ENCODE data around the gene OPN1MW3.
"Not testable (repeated sequence)": the region's sequence is repeated elsewhere in the genome, so short reads cannot be mapped to it uniquely, and the experiment has no call there.

Gene OPN1MW3

GRCh38 chrX:154296731-154297130 lies 39.3 kb downstream of the OPN1MW3 start:
- no peak for DNase-seq (ENCODE audit: low read depth in 3 of 3)

DNA sequence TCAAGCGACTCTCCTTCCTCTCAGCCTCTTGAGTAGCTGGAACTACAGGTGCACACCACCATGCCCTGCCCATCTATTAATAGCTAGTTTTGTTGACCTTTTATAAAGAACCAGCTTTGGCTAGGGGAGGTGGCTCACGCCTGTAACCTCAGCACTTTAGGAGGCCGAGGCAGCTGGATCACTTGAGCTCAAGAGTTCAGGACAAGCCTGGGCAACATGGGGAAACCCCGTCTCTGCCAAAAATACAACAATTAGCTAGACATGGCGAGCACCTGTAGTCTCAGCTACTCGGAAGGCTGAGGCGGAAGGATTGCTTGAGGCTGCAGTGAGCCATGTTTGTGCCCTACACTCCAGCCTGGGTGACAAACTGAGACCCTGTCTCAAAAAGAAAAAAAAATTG lies 40.9 kb downstream of the OPN1MW3 start:
- no peak for DNase-seq (ENCODE audit: low read depth in 3 of 3)

DNA sequence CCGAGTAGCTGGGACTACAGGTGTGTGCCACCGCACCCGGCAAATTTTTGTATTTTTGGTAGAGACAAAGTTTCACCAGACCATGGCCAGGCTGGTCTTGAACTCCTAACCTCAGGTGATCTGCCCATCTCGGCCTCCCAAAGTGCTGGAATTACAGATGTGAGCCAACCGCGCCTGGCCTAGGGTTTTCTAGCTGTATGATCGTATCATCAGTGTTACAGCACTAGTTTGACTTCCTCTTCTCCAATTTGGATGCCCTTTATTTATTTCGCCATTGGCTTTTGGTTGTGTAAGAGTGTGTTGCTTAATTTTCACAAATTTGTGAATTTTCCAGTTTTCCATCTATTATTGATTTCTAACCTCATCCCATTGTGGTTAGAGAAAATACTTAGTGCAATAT lies 43.4 kb downstream of the OPN1MW3 start:
- no peak for DNase-seq (ENCODE audit: low read depth in 3 of 3)

GRCh38 chrX:154302998-154303397 lies 45.6 kb downstream of the OPN1MW3 start:
- DNase-seq (ENCODE audit: low read depth in 3 of 3), result not testable (repeated sequence)

GRCh38 chrX:154303476-154303875 lies 46.1 kb downstream of the OPN1MW3 start:
- DNase-seq (ENCODE audit: low read depth in 3 of 3), result no peak

DNA sequence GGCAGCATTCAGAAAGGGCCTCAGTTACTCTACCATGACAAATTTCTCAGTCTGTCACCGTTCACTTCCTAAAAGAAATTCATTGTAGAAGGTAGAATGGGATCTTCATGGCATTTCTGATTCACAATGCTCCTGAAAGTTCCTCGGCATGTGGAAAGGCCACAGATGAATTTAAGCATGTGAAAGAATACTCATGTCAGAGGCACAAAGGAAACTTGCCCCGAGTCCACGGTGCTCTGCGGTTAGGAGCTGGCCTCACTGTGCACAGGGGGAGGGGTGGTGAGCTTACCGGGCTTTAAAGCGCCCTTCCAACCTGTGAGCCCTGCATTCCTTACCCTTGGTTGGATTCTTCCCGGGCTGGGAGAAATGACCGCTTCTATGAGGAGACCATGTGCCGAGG lies 47.5 kb downstream of the OPN1MW3 start:
- no peak for DNase-seq (ENCODE audit: low read depth in 3 of 3)

DNA sequence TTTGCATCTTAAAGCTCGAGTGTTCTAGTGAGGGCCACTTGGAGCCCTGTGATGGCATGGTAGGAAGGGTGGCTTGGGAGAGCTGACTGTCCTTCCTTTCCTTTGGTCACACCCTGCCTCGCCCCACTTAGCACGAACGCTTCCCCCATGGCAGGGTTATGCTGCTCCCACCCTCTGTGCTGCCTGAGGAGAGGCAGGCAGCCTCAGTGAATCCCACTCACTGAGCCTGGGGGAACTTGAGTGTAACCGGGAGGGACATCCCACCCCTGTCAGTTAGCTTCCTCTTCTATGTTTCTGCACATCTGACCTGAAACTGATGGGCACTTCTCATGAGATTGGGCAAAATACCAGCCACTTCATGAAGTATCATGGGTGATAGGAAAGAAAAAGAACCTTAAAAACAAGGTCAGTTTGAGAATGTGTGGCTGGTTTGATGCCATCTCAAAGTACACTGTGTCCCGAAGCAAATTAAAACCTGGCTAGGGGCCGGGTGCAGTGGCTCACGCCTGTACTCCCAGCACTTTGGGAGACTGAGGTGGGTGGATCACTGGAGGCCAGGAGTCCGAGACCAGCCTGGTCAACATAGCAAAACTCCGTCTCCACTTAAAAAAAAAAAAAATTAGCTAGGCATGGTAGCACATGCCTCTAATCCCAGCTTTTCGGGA lies 48.3 kb downstream of the OPN1MW3 start:
- no peak for DNase-seq (ENCODE audit: low read depth in 3 of 3)

- DNase-seq (ENCODE audit: low read depth in 3 of 3), result no peak
These were observed 49.8 kb downstream of the OPN1MW3 start for GRCh38 chrX:154307202-154307601.

DNA sequence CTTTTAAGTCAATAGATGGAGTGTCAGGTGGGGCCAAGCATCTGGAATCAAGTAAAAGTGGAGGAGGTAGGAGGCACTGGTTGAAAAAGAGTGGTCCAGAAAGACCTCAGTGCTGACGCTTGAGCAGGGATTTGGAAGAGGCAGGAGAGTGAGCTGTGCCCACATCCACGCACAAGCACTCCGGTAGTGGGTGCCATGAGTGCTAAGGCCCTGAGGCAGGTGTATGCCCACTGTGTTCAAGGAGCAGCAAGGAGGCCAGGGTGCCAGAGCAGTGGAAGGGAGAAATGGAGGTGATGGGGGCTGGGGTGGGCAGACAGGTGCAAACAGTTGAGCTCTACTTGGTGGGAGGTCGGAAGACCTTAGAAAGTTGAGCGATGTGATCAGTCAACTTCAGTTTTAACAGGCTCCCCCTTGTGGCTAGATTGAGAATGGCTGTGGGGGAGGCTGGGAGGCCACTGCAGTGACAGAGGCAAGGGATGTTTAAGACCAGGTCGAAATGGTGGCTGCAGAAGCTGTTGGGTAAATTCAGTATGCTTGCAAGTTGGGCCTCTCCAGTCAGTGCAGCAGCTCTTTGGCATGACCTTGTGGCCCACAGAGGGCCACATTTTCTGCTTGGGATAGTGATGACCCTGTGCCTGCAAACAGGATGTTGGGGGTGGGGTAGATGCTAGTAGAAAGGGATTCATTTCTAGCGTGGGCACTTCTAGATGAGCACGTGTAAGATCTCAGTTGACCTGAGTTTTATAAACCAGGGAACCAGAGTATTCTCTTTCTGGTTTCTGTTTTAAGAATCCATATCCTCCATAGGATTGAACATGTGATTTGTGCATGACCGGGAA lies 50.9 kb downstream of the OPN1MW3 start:
- peak; percentile 51 to 65 (median 53) for DNase-seq (ENCODE audit: low read depth in 3 of 3)

GRCh38 chrX:154309041-154309775 lies 51.8 kb downstream of the OPN1MW3 start:
- DNase-seq (ENCODE audit: low read depth in 3 of 3), result no peak

DNA sequence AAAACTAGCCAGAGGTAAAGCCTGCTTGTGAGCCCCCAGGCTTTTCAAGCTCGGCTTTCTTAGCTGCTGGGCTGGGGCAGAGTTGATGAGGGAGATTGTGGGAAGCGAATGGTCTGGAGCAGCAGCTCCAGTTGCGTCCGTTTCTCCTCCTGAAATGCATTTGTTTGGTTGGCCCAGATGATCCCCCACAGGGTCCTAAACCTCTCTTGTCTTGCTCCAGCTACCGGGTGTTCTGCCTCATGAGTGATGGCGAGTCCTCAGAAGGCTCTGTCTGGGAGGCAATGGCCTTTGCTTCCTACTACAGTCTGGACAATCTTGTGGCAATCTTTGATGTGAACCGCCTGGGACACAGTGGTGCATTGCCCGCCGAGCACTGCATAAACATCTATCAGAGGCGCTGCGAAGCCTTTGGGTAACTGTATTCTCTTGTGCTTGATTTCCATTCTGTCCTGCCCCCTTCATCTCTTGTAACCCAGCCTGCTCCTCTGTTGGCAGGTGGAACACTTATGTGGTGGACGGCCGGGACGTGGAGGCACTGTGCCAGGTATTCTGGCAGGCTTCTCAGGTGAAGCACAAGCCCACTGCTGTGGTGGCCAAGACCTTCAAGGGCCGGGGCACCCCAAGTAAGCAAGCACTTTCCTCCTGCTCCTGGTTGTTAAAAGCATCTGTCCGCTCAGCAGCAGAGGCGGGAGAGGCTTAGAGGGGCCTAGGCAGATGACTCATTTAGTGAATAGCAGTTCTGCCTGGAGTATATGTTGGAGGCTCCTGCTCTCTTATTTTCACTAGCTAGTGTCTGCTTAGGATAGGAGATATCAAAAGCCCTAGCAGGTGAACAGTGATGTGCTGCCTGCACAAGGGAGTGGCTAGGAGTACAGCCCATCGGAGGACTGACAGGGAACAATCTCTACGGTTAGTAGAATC lies 53.5 kb downstream of the OPN1MW3 start:
- DNase-seq (ENCODE audit: low read depth in 3 of 3), result no peak

GRCh38 chrX:154312116-154312515 lies 54.7 kb downstream of the OPN1MW3 start:
- DNase-seq (ENCODE audit: low read depth in 3 of 3), result no peak

DNA sequence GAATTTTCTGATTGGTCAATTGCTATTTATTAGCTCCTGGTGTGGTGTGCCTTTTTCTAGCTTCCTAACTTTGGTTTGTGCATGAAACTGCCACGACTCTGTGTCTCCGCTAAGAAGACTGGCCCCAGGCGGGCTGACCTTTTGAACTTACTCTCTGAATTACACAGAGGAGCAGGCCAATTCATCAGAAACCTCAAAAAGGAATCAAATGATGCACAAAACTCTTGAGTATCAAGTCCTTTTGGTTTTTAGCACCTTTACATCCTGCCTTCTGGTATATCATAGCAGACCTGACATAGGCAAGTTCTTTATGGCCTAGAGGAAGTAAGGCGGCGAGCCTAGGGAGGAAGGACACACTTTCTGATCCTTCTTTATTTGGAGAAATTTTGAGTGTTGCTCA lies 55.8 kb downstream of the OPN1MW3 start:
- no peak for DNase-seq (ENCODE audit: low read depth in 3 of 3)

- no peak for DNase-seq (ENCODE audit: low read depth in 3 of 3)
These were observed 58.0 kb downstream of the OPN1MW3 start for GRCh38 chrX:154315416-154315815.

GRCh38 chrX:154317391-154317995 lies 60.1 kb downstream of the OPN1MW3 start:
- DNase-seq (ENCODE audit: low read depth in 3 of 3), result no peak

- DNase-seq (ENCODE audit: low read depth in 3 of 3), result no peak
These were observed 63.0 kb downstream of the OPN1MW3 start for GRCh38 chrX:154320406-154320805.
